ENCODE measurements around the gene ITGAX.

- no peak for TF ChIP-seq CTCF (IDR thresholded peaks at IDR 0.05; ENCODE audit: low read length)
- TF ChIP-seq EZH2 (optimal IDR thresholded peaks at IDR 0.05; ENCODE audit: low read depth, low read length), result no peak
These were observed 65.1 kb downstream of the ITGAX start for GRCh38 chr16:31420037-31420436.
